ENCODE measurements around the gene SMYD3.

The SMYD3 gene

GRCh38 chr1:246197076-246197475 is 310.0 kb downstream of the SMYD3 start:
- peaks cover 14% of the 10 kb centered on the region for H3K36me3 Mint-ChIP-seq

GRCh38 chr1:246195296-246195695 is 311.8 kb downstream of the SMYD3 start:
- peaks cover 22% of the 10 kb centered on the region for H3K36me3 Mint-ChIP-seq
- H3K27me3 Mint-ChIP-seq: no peaks in the 10 kb centered on the region
- H3K27ac Mint-ChIP-seq: no peak overlapping the region
- no peaks in the 10 kb centered on the region for H3K9me3 Mint-ChIP-seq (ENCODE audit: low read depth)
- H3K4me1 Mint-ChIP-seq (ENCODE audit: low read depth): no peaks in the 10 kb centered on the region
- no peak overlapping the region for H3K4me3 Mint-ChIP-seq

More at GRCh38 chr1:246197076-246197475, 310.0 kb downstream of the SMYD3 start:
- Mint-ChIP-seq H3K27ac (no peak overlapping the region), H3K4me1 (ENCODE audit: low read depth) (no peaks in the 10 kb centered on the region), H3K9me3 (ENCODE audit: low read depth) (no peaks in the 10 kb centered on the region), H3K27me3 (no peaks in the 10 kb centered on the region), H3K4me3 (no peak overlapping the region)

GRCh38 chr1:246193537-246193936 is 313.5 kb downstream of the SMYD3 start:
- H3K4me3 Mint-ChIP-seq: no peak overlapping the region
- H3K9me3 Mint-ChIP-seq (ENCODE audit: low read depth): no peaks in the 10 kb centered on the region
- H3K36me3 Mint-ChIP-seq: peaks cover 27% of the 10 kb centered on the region
- H3K4me1 Mint-ChIP-seq (ENCODE audit: low read depth): no peaks in the 10 kb centered on the region
- no peaks in the 10 kb centered on the region for H3K27me3 Mint-ChIP-seq
- H3K27ac Mint-ChIP-seq: no peak overlapping the region

- peaks cover 28% of the 10 kb centered on the region for H3K36me3 Mint-ChIP-seq
- no peak overlapping the region for H3K4me3 Mint-ChIP-seq
- H3K27ac Mint-ChIP-seq: no peak overlapping the region
- H3K27me3 Mint-ChIP-seq: no peaks in the 10 kb centered on the region
- no peaks in the 10 kb centered on the region for H3K9me3 Mint-ChIP-seq (ENCODE audit: low read depth)
- H3K4me1 Mint-ChIP-seq (ENCODE audit: low read depth): no peaks in the 10 kb centered on the region
Measured at GRCh38 chr1:246189126-246189525, 318.0 kb downstream of the SMYD3 start.

- Mint-ChIP-seq H3K4me1 (ENCODE audit: low read depth) (no peaks in the 10 kb centered on the region), H3K4me3 (no peak overlapping the region), H3K27me3 (no peaks in the 10 kb centered on the region), H3K36me3 (peaks cover 19% of the 10 kb centered on the region), H3K27ac (no peak overlapping the region), H3K9me3 (ENCODE audit: low read depth) (no peaks in the 10 kb centered on the region)
Measured at GRCh38 chr1:246187834-246188372, 319.2 kb downstream of the SMYD3 start.

- H3K4me3 Mint-ChIP-seq: no peak overlapping the region
Measured at GRCh38 chr1:246184503-246184902, 322.6 kb downstream of the SMYD3 start.

GRCh38 chr1:246182149-246182851 is 324.8 kb downstream of the SMYD3 start:
- H3K9me3 Mint-ChIP-seq (ENCODE audit: low read depth): no peaks in the 10 kb centered on the region
- no peak overlapping the region for H3K4me3 Mint-ChIP-seq
- no peaks in the 10 kb centered on the region for H3K27me3 Mint-ChIP-seq
- H3K27ac Mint-ChIP-seq: no peak overlapping the region
- H3K36me3 Mint-ChIP-seq: peaks cover 22% of the 10 kb centered on the region
- peaks cover 7% of the 10 kb centered on the region for H3K4me1 Mint-ChIP-seq (ENCODE audit: low read depth)

More at GRCh38 chr1:246184503-246184902, 322.6 kb downstream of the SMYD3 start:
- H3K4me1 Mint-ChIP-seq (ENCODE audit: low read depth): peaks cover 7% of the 10 kb centered on the region
- peaks cover 10% of the 10 kb centered on the region for H3K36me3 Mint-ChIP-seq
- no peak overlapping the region for H3K27ac Mint-ChIP-seq
- no peaks in the 10 kb centered on the region for H3K27me3 Mint-ChIP-seq
- no peaks in the 10 kb centered on the region for H3K9me3 Mint-ChIP-seq (ENCODE audit: low read depth)

- Mint-ChIP-seq H3K4me1 (ENCODE audit: low read depth) (peaks cover 7% of the 10 kb centered on the region), H3K4me3 (no peak overlapping the region), H3K27ac (no peak overlapping the region), H3K36me3 (peaks cover 18% of the 10 kb centered on the region), H3K27me3 (no peaks in the 10 kb centered on the region), H3K9me3 (ENCODE audit: low read depth) (no peaks in the 10 kb centered on the region)
Measured at GRCh38 chr1:246181241-246181640, 325.8 kb downstream of the SMYD3 start.

- Mint-ChIP-seq H3K27ac (no peak overlapping the region), H3K4me3 (no peak overlapping the region), H3K4me1 (ENCODE audit: low read depth) (peaks cover 7% of the 10 kb centered on the region), H3K27me3 (no peaks in the 10 kb centered on the region), H3K36me3 (peaks cover 24% of the 10 kb centered on the region), H3K9me3 (ENCODE audit: low read depth) (no peaks in the 10 kb centered on the region)
Measured at GRCh38 chr1:246179401-246179800, 327.7 kb downstream of the SMYD3 start.

GRCh38 chr1:246178717-246179311 is 328.3 kb downstream of the SMYD3 start:
- Mint-ChIP-seq H3K4me3 (no peak overlapping the region), H3K27me3 (no peaks in the 10 kb centered on the region), H3K27ac (no peak overlapping the region)

GRCh38 chr1:246176126-246177024 is 330.7 kb downstream of the SMYD3 start:
- no peaks in the 10 kb centered on the region for H3K4me1 Mint-ChIP-seq (ENCODE audit: low read depth)
- H3K9me3 Mint-ChIP-seq (ENCODE audit: low read depth): no peaks in the 10 kb centered on the region
- peaks cover 27% of the 10 kb centered on the region for H3K36me3 Mint-ChIP-seq
- H3K27ac Mint-ChIP-seq: no peak overlapping the region
- no peak overlapping the region for H3K4me3 Mint-ChIP-seq
- no peaks in the 10 kb centered on the region for H3K27me3 Mint-ChIP-seq

More at GRCh38 chr1:246178717-246179311, 328.3 kb downstream of the SMYD3 start:
- Mint-ChIP-seq H3K36me3 (peaks cover 24% of the 10 kb centered on the region), H3K4me1 (ENCODE audit: low read depth) (peaks cover 7% of the 10 kb centered on the region), H3K9me3 (ENCODE audit: low read depth) (no peaks in the 10 kb centered on the region)

- Mint-ChIP-seq H3K27ac (no peak overlapping the region), H3K4me3 (no peak overlapping the region), H3K4me1 (ENCODE audit: low read depth) (no peaks in the 10 kb centered on the region), H3K27me3 (no peaks in the 10 kb centered on the region), H3K9me3 (ENCODE audit: low read depth) (no peaks in the 10 kb centered on the region), H3K36me3 (peaks cover 15% of the 10 kb centered on the region)
Measured at GRCh38 chr1:246170574-246171261, 336.4 kb downstream of the SMYD3 start.

GRCh38 chr1:246169486-246169885 is 337.6 kb downstream of the SMYD3 start:
- H3K4me3 Mint-ChIP-seq: no peak overlapping the region
- H3K4me1 Mint-ChIP-seq (ENCODE audit: low read depth): no peaks in the 10 kb centered on the region
- no peak overlapping the region for H3K27ac Mint-ChIP-seq
- no peaks in the 10 kb centered on the region for H3K27me3 Mint-ChIP-seq
- peaks cover 20% of the 10 kb centered on the region for H3K36me3 Mint-ChIP-seq
- no peaks in the 10 kb centered on the region for H3K9me3 Mint-ChIP-seq (ENCODE audit: low read depth)

- Mint-ChIP-seq H3K4me3 (no peak overlapping the region), H3K27me3 (no peaks in the 10 kb centered on the region), H3K36me3 (peaks cover 20% of the 10 kb centered on the region), H3K27ac (no peak overlapping the region), H3K9me3 (ENCODE audit: low read depth) (no peaks in the 10 kb centered on the region), H3K4me1 (ENCODE audit: low read depth) (no peaks in the 10 kb centered on the region)
Measured at GRCh38 chr1:246169019-246169418, 338.1 kb downstream of the SMYD3 start.

All from activated naive CD8-positive, alpha-beta T cell (primary cell).